Spleen (tissue), 7 donors: ENCODE results near the gene RGS5.

Source experiments
- POLR2AphosphoS5 ChIP-seq, 3 donors: sonication (generic); formaldehyde crosslinking; IDR thresholded peaks; one replicate each; pipeline ENCODE4 v1.5.1; 2017; ENCODE audit warnings: antibody characterized with exemption in 3 of 3
- TF ChIP-seq, protein P1 (sequence below), 11 experiments: fragments of 200-600 bp in 7 of 11; fragments of 450-650 bp in 4 of 11; sonication (generic) in 4 of 11; IDR thresholded peaks in 8 of 11; conservative IDR thresholded peaks in 3 of 11; 1 replicate in 7 of 11; 2 replicates in 4 of 11; pipeline versions ENCODE4 v1.4.0 to v1.8.0; 2016 to 2021; ENCODE audit warnings: antibody characterized with exemption in 11 of 11, inconsistent platforms in 4 of 11, mild to moderate bottlenecking in 1 of 11
- donor health status: DM: no; HTN: no; CAD: no; lungs with moderate emphysema.
- donor health status: DM: no; HTN: no; CAD: no.
- donor health status: DM: no; HTN: no; CAD: no.

DNA sequence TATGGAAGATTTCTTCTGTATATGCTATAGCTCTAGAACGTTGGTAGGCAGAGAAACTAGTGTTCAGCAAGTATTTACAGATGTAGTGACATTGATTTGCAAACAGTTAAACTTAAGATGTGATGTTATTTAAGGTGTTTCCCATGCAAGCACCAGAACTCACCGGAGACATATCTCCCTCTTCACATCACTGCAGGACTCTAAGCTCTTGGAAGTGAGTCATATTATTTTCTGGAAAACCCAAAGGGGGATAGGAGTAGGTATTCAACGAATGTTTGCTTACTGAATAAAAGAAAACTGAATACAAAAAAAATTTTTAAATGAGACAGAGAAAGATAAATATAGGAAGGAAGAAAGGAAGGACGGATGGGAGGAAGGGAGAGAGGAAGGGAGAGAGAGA, 108.5 kb downstream of the RGS5 start:
- TF ChIP-seq, protein P1, sequence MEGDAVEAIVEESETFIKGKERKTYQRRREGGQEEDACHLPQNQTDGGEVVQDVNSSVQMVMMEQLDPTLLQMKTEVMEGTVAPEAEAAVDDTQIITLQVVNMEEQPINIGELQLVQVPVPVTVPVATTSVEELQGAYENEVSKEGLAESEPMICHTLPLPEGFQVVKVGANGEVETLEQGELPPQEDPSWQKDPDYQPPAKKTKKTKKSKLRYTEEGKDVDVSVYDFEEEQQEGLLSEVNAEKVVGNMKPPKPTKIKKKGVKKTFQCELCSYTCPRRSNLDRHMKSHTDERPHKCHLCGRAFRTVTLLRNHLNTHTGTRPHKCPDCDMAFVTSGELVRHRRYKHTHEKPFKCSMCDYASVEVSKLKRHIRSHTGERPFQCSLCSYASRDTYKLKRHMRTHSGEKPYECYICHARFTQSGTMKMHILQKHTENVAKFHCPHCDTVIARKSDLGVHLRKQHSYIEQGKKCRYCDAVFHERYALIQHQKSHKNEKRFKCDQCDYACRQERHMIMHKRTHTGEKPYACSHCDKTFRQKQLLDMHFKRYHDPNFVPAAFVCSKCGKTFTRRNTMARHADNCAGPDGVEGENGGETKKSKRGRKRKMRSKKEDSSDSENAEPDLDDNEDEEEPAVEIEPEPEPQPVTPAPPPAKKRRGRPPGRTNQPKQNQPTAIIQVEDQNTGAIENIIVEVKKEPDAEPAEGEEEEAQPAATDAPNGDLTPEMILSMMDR (IDR thresholded peaks at IDR 0.05 in 8 of 11, conservative IDR thresholded peaks at IDR 0.05 in 3 of 11) = no peak
- no peak for TF ChIP-seq POLR2AphosphoS5 (IDR thresholded peaks at IDR 0.05)
